HEK293 (cell line): ENCODE measurements around the gene KANSL3.

ENCODE experiments used
- CTCF ChIP-seq: fragments of 450-650 bp; formaldehyde crosslinking; IDR thresholded peaks from 2 replicates; pipeline ENCODE4 v1.5.1; 2016; ENCODE audit warnings: missing biosample characterization, missing genetic modification characterization
- HOXA7 ChIP-seq: sonication (generic); formaldehyde crosslinking; IDR thresholded peaks from 2 replicates; pipeline ENCODE4 v1.8.1; 2022; ENCODE audit warnings: missing genetic modification reagents, borderline replicate concordance
- KLF10 ChIP-seq: fragments of 450-650 bp; IDR thresholded peaks from 2 replicates; pipeline ENCODE4 v1.5.1; 2018; ENCODE audit warnings: missing biosample characterization, mild to moderate bottlenecking, missing genetic modification characterization
- REST ChIP-seq: fragments of 450-650 bp; formaldehyde crosslinking; IDR thresholded peaks from 2 replicates; pipeline ENCODE4 v1.5.1; 2016; ENCODE audit warnings: missing biosample characterization, missing genetic modification characterization
- ZBTB10 ChIP-seq: fragments of 450-650 bp; formaldehyde crosslinking; IDR thresholded peaks from 2 replicates; pipeline ENCODE4 v1.5.1; 2016; ENCODE audit warnings: missing biosample characterization, missing genetic modification characterization
- TF ChIP-seq, protein P1 (sequence below): fragments of 450-650 bp; formaldehyde crosslinking; IDR thresholded peaks from 2 replicates; pipeline ENCODE4 v1.5.1; 2016; ENCODE audit warnings: missing biosample characterization, missing genetic modification characterization

DNA sequence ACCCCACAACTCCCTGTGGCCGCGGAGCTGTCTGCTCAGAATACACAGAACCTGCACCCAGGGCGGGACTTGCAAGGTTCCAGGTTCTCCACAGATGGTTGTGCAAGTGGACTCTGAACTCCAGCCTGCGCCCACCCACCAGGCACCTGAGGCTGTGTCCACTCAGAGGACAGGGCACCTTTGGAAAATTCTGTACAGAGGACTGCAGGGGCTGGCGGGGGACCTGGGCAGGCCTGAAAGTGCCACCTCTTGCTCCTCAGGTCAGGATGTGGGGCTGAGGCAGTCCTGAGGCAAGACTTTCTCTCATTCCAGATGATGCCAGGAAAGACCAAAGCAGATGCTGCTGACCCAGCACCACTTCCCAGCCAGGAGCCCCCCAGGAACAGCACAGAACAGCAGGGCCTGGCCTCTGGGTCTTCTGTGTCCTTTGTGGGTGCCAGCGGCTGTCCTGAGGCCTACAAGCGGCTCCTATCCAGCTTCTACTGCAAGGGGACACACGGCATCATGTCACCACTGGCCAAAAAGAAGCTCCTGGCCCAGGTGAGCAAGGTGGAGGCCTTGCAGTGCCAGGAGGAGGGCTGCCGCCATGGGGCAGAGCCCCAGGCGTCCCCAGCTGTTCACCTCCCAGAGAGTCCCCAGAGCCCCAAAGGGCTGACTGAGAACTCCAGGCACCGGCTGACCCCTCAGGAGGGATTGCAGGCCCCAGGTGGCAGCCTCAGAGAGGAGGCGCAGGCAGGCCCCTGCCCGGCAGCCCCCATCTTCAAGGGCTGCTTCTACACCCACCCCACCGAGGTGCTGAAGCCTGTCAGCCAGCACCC lies 87.1 kb downstream of the KANSL3 start:
- TF ChIP-seq REST (tag by site-specific recombination) (no peak), CTCF (no peak), HOXA7 (no peak), KLF10 (tag by site-specific recombination) (no peak), ZBTB10 (no peak)
- TF ChIP-seq, protein P1, sequence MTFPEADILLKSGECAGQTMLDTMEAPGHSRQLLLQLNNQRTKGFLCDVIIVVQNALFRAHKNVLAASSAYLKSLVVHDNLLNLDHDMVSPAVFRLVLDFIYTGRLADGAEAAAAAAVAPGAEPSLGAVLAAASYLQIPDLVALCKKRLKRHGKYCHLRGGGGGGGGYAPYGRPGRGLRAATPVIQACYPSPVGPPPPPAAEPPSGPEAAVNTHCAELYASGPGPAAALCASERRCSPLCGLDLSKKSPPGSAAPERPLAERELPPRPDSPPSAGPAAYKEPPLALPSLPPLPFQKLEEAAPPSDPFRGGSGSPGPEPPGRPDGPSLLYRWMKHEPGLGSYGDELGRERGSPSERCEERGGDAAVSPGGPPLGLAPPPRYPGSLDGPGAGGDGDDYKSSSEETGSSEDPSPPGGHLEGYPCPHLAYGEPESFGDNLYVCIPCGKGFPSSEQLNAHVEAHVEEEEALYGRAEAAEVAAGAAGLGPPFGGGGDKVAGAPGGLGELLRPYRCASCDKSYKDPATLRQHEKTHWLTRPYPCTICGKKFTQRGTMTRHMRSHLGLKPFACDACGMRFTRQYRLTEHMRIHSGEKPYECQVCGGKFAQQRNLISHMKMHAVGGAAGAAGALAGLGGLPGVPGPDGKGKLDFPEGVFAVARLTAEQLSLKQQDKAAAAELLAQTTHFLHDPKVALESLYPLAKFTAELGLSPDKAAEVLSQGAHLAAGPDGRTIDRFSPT, result no peak
